Measurements from ENCODE around the gene FAM83E.

The FAM83E gene

DNA sequence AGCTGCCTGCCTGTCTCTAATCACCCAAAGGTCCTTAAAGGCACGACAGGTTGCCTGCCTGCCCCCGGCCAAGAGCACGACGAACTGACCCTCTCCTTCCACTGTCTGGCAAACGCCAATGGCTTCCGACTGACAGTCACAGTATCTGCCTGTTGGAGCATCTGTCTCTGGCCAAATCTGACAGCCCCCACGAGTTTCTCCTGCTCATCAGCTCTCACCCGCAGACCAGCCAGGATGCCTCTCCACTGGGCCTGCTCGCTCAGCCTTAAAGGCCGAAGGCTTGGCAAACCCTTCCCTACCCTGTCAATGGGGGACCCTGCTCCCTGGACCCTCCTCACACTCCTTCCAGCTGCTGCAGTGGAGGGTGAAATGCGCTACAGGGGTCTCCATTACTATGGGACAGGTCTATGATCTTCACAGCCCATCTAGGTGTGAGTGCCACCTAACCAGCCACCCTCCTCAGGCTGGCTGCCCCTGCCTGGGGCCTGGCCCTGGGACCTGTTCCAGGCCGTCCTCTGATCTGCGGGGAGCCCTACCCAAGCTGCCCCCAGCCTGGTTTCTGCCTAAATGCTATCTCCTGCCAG lies 932 bp downstream of the FAM83E start:
- Histone ChIP-seq H3K9me3 (ENCODE audit: insufficient read depth, low read length) (no peaks in the 10 kb centered on the region), H3K9ac (ENCODE audit: low read length) (no peak overlapping the region), H3K27ac (ENCODE audit: low read depth, low read length) (no peak overlapping the region), H3K79me2 (ENCODE audit: insufficient read depth, low read length) (peaks cover 30% of the 10 kb centered on the region), H2AFZ (ENCODE audit: low read depth, low read length, severe bottlenecking) (no peak overlapping the region), H3K4me3 (ENCODE audit: insufficient read depth, low read length, poor library complexity, severe bottlenecking) (no peak overlapping the region), H3K36me3 (ENCODE audit: low read length) (peaks cover 16% of the 10 kb centered on the region), H3K27me3 (ENCODE audit: low read length) (no peaks in the 10 kb centered on the region), H3K4me2 (ENCODE audit: low read depth, low read length, poor library complexity, severe bottlenecking) (no peak overlapping the region), H3K9me2 (replicated peaks; ENCODE audit: insufficient read depth, low read length) (no peaks in the 10 kb centered on the region), H4K20me1 (ENCODE audit: low read depth, low read length) (peaks cover 14% of the 10 kb centered on the region), H3F3A (ENCODE audit: insufficient read depth) (peaks cover 20% of the 10 kb centered on the region)
- TF ChIP-seq EZH2phosphoT487 (conservative IDR thresholded peaks at IDR 0.05; ENCODE audit: low read length) = no peak
- TF ChIP-seq, protein P1, sequence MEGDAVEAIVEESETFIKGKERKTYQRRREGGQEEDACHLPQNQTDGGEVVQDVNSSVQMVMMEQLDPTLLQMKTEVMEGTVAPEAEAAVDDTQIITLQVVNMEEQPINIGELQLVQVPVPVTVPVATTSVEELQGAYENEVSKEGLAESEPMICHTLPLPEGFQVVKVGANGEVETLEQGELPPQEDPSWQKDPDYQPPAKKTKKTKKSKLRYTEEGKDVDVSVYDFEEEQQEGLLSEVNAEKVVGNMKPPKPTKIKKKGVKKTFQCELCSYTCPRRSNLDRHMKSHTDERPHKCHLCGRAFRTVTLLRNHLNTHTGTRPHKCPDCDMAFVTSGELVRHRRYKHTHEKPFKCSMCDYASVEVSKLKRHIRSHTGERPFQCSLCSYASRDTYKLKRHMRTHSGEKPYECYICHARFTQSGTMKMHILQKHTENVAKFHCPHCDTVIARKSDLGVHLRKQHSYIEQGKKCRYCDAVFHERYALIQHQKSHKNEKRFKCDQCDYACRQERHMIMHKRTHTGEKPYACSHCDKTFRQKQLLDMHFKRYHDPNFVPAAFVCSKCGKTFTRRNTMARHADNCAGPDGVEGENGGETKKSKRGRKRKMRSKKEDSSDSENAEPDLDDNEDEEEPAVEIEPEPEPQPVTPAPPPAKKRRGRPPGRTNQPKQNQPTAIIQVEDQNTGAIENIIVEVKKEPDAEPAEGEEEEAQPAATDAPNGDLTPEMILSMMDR (IDR thresholded peaks at IDR 0.05; ENCODE audit: insufficient read depth, low read length, poor library complexity, severe bottlenecking) = no peak

DNA sequence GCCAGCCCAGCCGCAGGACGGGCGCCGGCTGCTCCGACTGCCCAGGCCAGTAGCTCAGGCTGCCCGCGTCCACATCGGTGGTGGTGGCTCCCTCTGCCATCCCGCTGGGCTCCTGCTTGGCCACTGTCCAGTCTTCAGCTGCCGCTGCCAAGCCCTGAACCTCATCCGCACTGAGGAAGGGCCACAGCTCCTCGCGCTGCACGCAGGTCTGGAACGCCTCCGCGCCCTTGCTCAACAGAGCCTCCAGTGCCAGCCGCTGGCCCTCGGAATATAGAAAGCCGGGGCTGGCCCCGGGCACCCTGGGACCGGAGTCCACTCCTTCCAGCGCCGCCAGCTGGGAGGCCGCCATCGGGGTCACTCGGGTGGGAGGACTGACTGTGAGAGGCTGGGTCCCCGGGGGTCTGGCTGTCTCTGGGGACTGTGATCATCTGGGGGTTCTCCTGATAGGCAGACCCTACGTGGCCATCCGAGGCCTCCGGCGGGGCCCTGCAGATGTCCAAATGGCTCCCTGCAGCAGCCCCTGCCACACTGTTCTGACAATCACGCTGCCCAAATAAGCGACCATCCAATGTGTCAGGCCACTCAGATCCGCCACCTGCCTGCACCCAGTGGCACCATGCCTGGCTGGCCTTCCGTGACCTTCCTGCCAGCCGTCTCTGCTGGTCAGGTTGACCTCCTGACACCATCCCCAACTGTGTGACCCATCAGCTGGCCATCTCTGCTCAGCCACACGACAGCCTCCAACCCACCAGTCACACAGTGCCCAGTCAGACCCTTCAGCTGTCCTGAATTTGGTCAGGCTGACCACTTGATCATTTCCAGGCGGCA lies 1.6 kb downstream of the FAM83E start:
- H3K79me2 ChIP-seq (ENCODE audit: insufficient read depth, low read length) = peaks cover 23% of the 10 kb centered on the region
- no peak overlapping the region for H2AFZ ChIP-seq (ENCODE audit: low read depth, low read length, severe bottlenecking)
- no peak overlapping the region for H3K27ac ChIP-seq (ENCODE audit: low read depth, low read length)
- peaks cover 13% of the 10 kb centered on the region for H3K36me3 ChIP-seq (ENCODE audit: low read length)
- no peak overlapping the region for H3K4me3 ChIP-seq (ENCODE audit: insufficient read depth, low read length, poor library complexity, severe bottlenecking)
- TF ChIP-seq, protein P1 (IDR thresholded peaks at IDR 0.05; ENCODE audit: insufficient read depth, low read length, poor library complexity, severe bottlenecking) = no peak
- TF ChIP-seq EZH2phosphoT487 (conservative IDR thresholded peaks at IDR 0.05; ENCODE audit: low read length) = no peak
- H3K4me2 ChIP-seq (ENCODE audit: low read depth, low read length, poor library complexity, severe bottlenecking) = no peak overlapping the region
- no peak overlapping the region for H3K9ac ChIP-seq (ENCODE audit: low read length)
- H3K27me3 ChIP-seq (ENCODE audit: low read length) = no peaks in the 10 kb centered on the region
- H3K9me2 ChIP-seq (replicated peaks; ENCODE audit: insufficient read depth, low read length) = no peaks in the 10 kb centered on the region
- H3K9me3 ChIP-seq (ENCODE audit: insufficient read depth, low read length) = no peaks in the 10 kb centered on the region
- peaks cover 14% of the 10 kb centered on the region for H4K20me1 ChIP-seq (ENCODE audit: low read depth, low read length)
- peaks cover 15% of the 10 kb centered on the region for H3F3A ChIP-seq (ENCODE audit: insufficient read depth)

DNA sequence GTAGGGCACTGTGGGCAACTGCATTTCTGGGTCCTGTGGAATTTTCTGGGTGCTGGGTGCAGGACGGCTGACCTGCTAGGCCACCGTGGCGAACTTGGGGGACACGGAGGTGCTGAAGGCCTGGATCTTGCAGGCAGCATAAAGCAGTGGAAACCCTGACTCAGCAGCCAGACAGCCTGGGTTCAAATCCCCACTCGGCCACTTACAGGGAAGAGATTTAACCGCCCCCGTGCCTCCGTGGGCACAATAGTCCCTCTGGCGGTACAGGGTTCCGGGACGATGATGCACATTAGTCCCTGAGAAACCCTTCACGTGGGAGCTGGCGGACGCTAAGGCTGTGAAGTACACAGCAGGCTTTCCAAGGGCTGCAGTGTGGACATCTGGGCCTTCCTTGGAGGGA lies 3.0 kb downstream of the FAM83E start:
- H4K20me1 ChIP-seq (ENCODE audit: low read depth, low read length) = no peaks in the 10 kb centered on the region; the same call in 1 of the 2 replicates
- no peak overlapping the region for H3K4me2 ChIP-seq (ENCODE audit: low read depth, low read length, poor library complexity, severe bottlenecking)
- H3K4me3 ChIP-seq (ENCODE audit: insufficient read depth, low read length, poor library complexity, severe bottlenecking) = no peak overlapping the region
- peaks cover 9% of the 10 kb centered on the region; the same call in 1 of the 2 replicates for H3K79me2 ChIP-seq (ENCODE audit: insufficient read depth, low read length)
- H3K27me3 ChIP-seq (ENCODE audit: low read length) = no peaks in the 10 kb centered on the region
- no peak overlapping the region for H3K27ac ChIP-seq (ENCODE audit: low read depth, low read length)
- H3F3A ChIP-seq (ENCODE audit: insufficient read depth) = peaks cover 5% of the 10 kb centered on the region
- H3K36me3 ChIP-seq (ENCODE audit: low read length) = peaks cover 3% of the 10 kb centered on the region; the same call in 1 of the 2 replicates
- H3K9ac ChIP-seq (ENCODE audit: low read length) = no peak overlapping the region
- H3K9me3 ChIP-seq (ENCODE audit: insufficient read depth, low read length) = no peaks in the 10 kb centered on the region
- H2AFZ ChIP-seq (ENCODE audit: low read depth, low read length, severe bottlenecking) = no peak overlapping the region
- H3K9me2 ChIP-seq (replicated peaks; ENCODE audit: insufficient read depth, low read length) = no peaks in the 10 kb centered on the region
- TF ChIP-seq, protein P1 (IDR thresholded peaks at IDR 0.05; ENCODE audit: insufficient read depth, low read length, poor library complexity, severe bottlenecking) = no peak
- no peak for TF ChIP-seq EZH2phosphoT487 (conservative IDR thresholded peaks at IDR 0.05; ENCODE audit: low read length)
